MV-4-11 (cell line): ENCODE measurements around the gene GOSR1.
"Not testable (repeated sequence)": the region's sequence is repeated elsewhere in the genome, so short reads cannot be mapped to it uniquely, and the experiment has no call there.

Experiments used
- DNase-seq: peaks from one replicate; lab custom pipeline; 2025; lab: John Stamatoyannopoulos, UW

The GOSR1 gene

DNA sequence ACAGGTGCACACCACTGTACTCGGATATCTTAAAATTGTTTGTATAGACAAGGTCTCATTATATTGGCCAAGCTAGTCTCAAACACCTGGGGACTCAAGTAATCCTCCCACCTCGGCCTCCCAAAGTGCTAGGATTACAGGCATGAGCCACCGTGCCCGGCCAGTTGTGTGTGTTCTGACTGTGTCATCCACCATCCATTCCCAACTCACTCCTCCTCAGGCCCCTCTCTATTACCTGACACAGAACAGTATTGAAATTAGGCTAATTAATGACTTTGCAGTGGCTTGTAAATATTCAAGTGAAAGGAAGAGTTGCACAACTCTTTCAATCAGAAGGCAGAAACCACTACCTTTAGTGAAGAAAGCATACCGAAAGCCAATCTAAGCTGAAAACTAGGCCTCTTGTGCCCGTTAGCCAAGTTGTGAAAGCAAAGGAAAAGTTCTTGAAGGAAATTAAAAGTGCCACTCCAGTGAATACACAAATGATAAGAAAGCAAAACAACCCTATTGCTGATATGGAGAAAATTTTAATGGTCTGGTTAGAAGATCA lies 28.7 kb downstream of the GOSR1 start:
- DNase-seq = no peak

GRCh38 chr17:30506481-30506880 lies 29.3 kb downstream of the GOSR1 start:
- no peak for DNase-seq

- no peak for DNase-seq
These were observed 36.1 kb downstream of the GOSR1 start for GRCh38 chr17:30513346-30513745.

DNA sequence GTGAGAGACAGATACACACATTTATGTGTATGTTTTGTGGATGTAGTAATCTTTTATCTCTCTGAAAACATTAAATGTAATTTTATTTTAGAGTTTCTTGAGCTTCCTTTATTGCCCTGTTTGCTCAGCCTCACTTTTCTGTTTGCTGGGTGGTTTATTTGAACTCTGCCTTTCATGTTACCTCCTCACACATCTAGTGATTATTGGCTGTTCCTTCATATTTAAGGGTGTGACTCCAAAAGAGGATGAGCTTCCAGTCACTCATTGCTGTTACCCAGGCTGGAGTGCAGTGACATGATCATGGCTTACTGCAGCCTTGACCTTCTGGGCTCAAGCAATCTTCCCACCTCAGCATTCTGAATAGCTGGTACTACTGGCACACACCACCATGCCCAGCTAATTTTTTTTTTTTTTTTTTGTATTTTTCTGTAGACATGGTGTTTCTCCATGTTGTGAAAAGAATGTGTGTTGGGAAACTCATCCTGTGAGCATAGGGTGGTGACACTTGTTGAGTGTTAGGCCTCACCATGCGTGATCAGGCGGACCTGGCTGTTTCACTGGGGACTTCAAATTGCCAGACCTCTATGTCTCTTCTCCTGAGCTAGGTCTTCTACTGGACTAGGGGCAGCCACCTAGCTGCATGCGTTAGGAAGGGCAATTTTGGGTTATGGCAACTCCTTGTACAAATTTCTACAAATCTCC lies 37.8 kb downstream of the GOSR1 start:
- DNase-seq = no peak

- no peak for DNase-seq
These were observed 40.6 kb downstream of the GOSR1 start for GRCh38 chr17:30517786-30518185.

GRCh38 chr17:30519166-30519565 lies 42.0 kb downstream of the GOSR1 start:
- DNase-seq = no peak

DNA sequence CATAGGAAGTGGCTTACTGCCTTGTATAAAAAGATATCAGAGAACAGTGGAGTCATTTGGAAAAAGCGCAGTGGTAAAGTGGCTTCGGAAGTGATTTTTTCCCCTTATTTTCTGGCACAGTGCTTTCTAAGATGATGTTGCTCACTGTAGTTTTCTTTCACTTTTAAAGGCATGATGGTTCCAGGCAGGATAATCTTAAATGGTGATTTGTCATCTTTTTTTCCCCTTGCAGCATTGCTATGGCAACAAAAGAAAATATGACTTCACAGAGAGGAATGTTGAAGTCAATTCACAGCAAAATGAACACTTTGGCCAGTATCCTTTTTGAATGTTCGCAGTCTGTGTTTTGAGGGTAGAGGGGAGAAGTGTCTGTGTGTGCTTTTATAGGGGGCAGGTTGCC lies 42.5 kb downstream of the GOSR1 start:
- DNase-seq = no peak

- no peak for DNase-seq
These were observed 43.2 kb downstream of the GOSR1 start for GRCh38 chr17:30520436-30520835.

DNA sequence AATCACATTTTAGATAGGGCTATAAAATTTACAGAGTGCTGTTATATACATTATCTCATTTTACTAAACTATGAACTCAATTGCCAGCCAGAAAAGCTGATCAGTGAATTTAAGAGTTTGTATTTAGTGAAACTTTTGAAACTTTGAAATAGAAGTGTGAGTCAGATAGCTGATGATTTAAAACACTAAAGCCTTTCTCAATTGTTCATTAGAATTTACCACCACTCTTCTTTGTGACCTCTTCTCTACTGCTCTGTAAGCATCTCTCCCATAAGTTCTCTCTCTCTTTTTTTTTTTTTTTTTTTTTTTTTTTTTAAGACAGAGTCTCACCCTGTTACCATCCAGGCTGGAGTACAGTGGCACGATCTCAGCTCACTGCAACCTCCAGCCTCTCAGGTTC lies 43.7 kb downstream of the GOSR1 start:
- no peak for DNase-seq

GRCh38 chr17:30521766-30522165 lies 44.6 kb downstream of the GOSR1 start:
- DNase-seq = no peak

DNA sequence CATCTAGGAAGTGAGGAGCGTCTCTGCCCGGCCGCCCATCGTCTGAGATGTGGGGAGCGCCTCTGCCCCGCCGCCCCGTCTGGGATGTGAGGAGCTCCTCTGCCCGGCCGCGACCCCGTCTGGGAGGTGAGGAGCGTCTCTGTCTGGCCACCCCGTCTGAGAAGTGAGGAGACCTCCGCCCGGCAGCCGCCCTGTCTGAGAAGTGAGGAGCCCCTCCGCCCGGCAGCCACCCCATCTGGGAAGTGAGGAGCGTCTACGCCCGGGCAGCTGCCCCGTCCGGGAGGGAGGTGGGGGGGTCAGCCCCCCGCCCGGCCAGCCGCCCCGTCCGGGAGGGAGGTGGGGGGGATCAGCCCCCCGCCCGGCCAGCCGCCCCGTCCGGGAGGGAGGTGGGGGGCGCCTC lies 46.0 kb downstream of the GOSR1 start:
- DNase-seq = not testable (repeated sequence)

- no peak for DNase-seq
These were observed 47.6 kb downstream of the GOSR1 start for GRCh38 chr17:30524847-30525246.

GRCh38 chr17:30526401-30526800 lies 49.2 kb downstream of the GOSR1 start:
- DNase-seq = no peak

DNA sequence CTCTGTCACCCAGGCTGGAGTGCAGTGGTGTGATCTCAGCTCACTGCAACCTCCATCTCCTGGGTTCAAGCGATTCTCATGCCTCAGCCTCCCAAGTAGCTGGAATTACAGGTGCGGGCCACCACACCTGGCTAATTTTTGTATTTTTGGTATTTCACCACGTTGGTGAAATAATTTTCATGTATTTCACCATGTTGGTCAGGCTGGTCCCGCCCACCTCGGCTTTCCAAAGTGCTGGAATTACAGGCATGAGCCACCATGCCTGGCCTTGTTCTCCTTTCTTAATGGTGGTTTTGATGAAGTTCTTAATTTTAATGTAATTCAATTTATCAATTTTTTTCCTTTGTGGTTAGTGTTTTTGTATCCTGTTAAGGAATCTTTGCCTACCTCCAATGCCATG lies 51.5 kb downstream of the GOSR1 start:
- DNase-seq = not testable (repeated sequence)

DNA sequence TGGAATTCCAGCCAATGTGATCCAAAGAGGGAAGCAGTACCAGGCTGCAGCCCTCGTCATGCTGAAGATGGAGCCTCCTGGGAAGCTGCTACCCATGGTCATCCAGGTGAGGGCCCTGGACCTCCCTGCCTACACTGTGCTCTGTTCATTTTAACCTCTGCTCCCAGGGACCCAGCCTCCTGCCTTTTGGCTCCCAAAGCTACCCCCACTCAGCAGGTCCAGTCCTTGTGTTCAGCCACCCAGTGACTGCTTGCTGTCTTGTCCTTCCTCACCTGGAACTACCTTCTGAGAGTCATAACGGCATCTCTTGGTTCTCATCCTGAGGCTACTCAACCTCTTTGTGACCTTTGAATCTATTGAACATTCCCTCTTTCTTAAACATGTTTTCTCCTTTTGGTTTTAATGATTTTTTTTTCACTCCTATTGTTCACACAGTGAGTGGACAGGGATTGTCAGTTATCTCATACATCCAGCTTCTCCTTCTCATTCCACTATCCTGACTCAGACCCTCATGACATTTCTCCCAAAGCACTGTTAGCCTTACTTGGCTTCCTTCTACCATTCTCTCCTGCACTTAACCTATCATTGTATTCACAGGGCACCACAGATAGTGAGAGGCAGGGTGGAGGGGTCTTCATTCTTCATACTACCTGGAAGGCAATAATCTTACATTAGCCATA lies 53.3 kb downstream of the GOSR1 start:
- DNase-seq = no peak

DNA sequence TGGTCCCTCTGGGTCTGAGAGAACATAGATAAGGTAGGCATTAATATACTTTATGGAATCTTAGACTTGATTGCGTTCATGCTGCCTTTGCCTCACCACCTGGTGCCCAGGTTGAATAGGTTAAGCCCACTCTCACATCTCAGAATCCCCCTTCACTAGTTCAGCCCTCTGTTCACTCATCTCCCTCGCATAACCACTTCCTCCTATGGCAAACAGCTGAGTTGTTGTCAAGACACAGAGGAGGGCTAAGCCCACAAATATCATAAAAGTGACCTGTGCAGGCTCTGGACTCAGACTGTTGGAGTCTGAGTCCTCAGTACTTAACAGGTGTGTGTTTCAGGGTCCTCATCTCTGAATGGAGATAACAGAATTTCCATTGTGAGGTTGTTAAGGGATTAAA lies 55.7 kb downstream of the GOSR1 start:
- DNase-seq = no peak

- no peak for DNase-seq
These were observed 57.1 kb downstream of the GOSR1 start for GRCh38 chr17:30534298-30534697.

DNA sequence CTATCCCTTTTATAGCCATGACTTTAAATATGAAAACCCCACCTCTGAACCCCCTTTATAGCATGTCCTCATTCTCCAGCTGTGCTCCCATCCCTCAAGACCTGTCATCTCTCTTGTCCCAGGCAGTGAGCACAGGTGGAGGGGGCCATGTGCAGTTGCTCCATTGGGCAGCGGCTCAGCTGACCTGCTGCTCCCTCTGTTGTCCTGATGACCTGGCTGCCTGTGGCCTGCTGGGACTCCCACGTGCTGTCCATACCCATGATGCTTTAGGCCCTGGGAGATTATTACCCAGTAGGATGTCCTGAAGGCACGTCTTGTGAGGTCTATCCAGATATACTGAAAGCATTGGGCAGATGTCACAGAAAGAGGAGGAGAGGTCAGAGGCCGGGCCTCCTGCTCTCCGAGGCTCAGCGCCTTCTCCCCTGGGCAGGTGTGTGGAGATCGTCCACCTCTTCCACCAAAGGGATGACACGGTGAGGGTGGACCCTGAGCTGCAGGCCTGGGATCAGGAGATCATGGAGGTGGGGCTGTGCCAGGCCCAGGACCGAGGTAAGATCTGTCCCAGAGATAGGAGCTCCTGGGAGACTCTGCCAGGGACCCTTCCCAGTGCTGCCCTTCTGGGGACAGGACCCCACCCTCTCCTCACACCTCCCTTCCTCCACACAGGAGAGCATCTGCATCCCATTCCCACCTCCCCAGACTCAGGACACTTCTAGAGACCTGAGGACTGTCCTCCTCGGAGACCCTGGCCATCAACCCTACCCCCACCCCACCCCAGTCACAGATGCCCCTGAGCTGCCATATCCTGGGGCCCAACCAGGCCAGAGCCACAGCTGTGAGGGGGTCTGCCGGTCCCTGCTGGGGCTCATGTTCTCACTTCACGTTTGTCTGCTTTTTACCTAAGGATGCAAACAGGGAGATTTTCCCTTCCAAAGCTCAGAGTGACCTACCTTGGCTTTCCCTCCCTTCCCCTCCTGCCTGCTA lies 58.0 kb downstream of the GOSR1 start:
- DNase-seq = no peak

- DNase-seq = not testable (repeated sequence)
These were observed 59.6 kb downstream of the GOSR1 start for GRCh38 chr17:30536846-30537245.

- not testable (repeated sequence) for DNase-seq
These were observed 60.5 kb downstream of the GOSR1 start for GRCh38 chr17:30537667-30538066.

DNA sequence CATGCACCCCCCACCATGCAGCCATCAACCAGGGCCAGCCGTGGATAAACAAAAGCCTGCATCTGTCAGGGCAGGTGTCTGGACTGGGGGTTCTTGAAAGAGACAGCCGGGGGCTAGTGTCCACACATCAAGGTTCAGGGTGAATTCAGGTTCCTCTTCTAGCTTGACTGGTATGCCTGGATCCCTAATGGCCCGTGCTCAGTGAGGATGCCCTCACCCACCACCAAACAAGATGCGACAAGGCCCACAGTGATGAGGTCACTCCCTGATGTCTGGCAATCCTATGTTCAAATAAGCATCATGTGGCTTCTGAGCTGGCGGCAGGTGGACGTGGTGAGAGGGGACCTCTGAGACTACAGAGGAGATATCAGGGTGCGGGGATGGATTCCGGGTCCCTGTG lies 64.6 kb downstream of the GOSR1 start:
- DNase-seq = no peak

DNA sequence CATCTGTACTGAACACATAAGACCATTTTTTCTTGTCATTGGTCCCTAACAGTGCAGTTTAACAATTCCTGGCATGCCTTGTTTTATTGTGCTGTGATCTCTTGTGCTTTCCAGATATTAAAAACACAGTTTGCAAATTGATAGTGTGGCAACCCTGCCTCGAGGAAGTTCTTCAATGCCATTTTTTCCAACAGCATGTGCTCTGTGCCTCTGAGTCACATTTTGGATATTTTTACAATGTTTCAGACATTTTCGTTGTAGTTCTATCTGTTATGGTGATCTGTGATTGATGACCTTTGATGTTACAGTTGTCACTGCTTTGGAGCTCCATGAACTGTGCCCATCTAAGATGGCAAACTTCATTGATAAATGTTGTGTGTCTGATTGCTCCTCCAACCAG lies 66.2 kb downstream of the GOSR1 start:
- no peak for DNase-seq
